Neuronal stem cell (in vitro differentiated cells): ENCODE data around the gene THAP6.
"Not testable (repeated sequence)": the region's sequence is repeated elsewhere in the genome, so short reads cannot be mapped to it uniquely, and the experiment has no call there.

Experiments used
- DNase-seq: peaks from one replicate; pipeline ENCODE4 v3.0.0-alpha.2; 2013; ENCODE audit warnings: low spot score
- H2AFZ ChIP-seq: one replicate; pipeline ENCODE4 v1.6.1; 2013; ENCODE audit warnings: mild to moderate bottlenecking, low read length, inconsistent platforms
- H2AK5ac ChIP-seq: 2 replicates; pipeline ENCODE4 v1.6.1; 2013; ENCODE audit warnings: low read depth, mild to moderate bottlenecking, inconsistent platforms, low read length, moderate library complexity, mixed read lengths
- H2BK120ac ChIP-seq: 2 replicates; pipeline ENCODE4 v1.6.1; 2013; ENCODE audit warnings: low read depth, mild to moderate bottlenecking, inconsistent platforms, low read length, moderate library complexity, mixed read lengths
- H2BK12ac ChIP-seq: one replicate; pipeline ENCODE4 v1.6.1; 2013; ENCODE audit warnings: low read length, inconsistent platforms
- H2BK15ac ChIP-seq: 2 replicates; pipeline ENCODE4 v1.6.1; 2013; ENCODE audit warnings: mild to moderate bottlenecking, low read length, inconsistent platforms, mixed read lengths
- H2BK5ac ChIP-seq: one replicate; pipeline ENCODE4 v1.6.1; 2013; ENCODE audit warnings: inconsistent platforms, mild to moderate bottlenecking, low read length, moderate library complexity
- H3K14ac ChIP-seq: one replicate; pipeline ENCODE4 v1.6.1; 2013; ENCODE audit warnings: low read length, inconsistent platforms
- H3K18ac ChIP-seq: 2 replicates; pipeline ENCODE4 v1.6.1; 2013; ENCODE audit warnings: low read length, inconsistent platforms
- H3K23ac ChIP-seq: 2 replicates; pipeline ENCODE4 v1.6.1; 2013; ENCODE audit warnings: low read depth, mild to moderate bottlenecking, mixed read lengths, low read length, inconsistent platforms; ENCODE audit not compliant: poor library complexity
- H3K27ac ChIP-seq: replicated peaks from 3 replicates; pipeline ENCODE4 v1.5.1; 2013; ENCODE audit warnings: low read length, inconsistent platforms
- H3K27me3 ChIP-seq, 3 experiments: 2 replicates each; pipeline ENCODE4 v1.6.1; 2013; ENCODE audit warnings: low read length in 3 of 3, mild to moderate bottlenecking in 2 of 3, inconsistent platforms in 1 of 3, low read depth in 1 of 3, mixed read lengths in 1 of 3, moderate library complexity in 1 of 3; ENCODE audit not compliant: control insufficient read depth in 3 of 3, insufficient read depth in 3 of 3
- H3K36me3 ChIP-seq, 2 donors: replicated peaks in 1 of 2; 2 replicates each; pipeline ENCODE4 v1.6.1; 2013; ENCODE audit warnings: low read length in 2 of 2; ENCODE audit not compliant: control insufficient read depth in 2 of 2, insufficient read depth in 2 of 2
- H3K4ac ChIP-seq: 2 replicates; pipeline ENCODE4 v1.6.1; 2013; ENCODE audit warnings: inconsistent platforms, mild to moderate bottlenecking, low read length, moderate library complexity
- H3K4me1 ChIP-seq, 2 donors: 1 replicate in 1 of 2; 2 replicates in 1 of 2; pipeline ENCODE4 v1.6.1; 2013; ENCODE audit warnings: low read length in 2 of 2, low read depth in 1 of 2; ENCODE audit not compliant: control insufficient read depth in 2 of 2, insufficient read depth in 1 of 2
- H3K4me2 ChIP-seq: one replicate; pipeline ENCODE4 v1.6.1; 2013; ENCODE audit warnings: mild to moderate bottlenecking, low read length, inconsistent platforms; ENCODE audit not compliant: insufficient read depth, poor library complexity, severe bottlenecking
- H3K4me3 ChIP-seq, 2 donors: 2 replicates each; pipeline ENCODE4 v1.5.1; 2013; ENCODE audit warnings: low read length in 2 of 2, mild to moderate bottlenecking in 2 of 2, inconsistent platforms in 1 of 2, moderate library complexity in 1 of 2
- H3K79me1 ChIP-seq: one replicate; pipeline ENCODE4 v1.6.1; 2013; ENCODE audit warnings: low read depth, mild to moderate bottlenecking, inconsistent platforms, low read length, moderate library complexity
- H3K9ac ChIP-seq: one replicate; pipeline ENCODE4 v1.6.1; 2013; ENCODE audit warnings: mild to moderate bottlenecking, low read depth, low read length, inconsistent platforms; ENCODE audit not compliant: poor library complexity
- H3K9me3 ChIP-seq, 2 donors: replicated peaks in 1 of 2; 2 replicates each; pipeline versions ENCODE3 to v1.6.1; 2013; ENCODE audit warnings: low read length in 2 of 2, mild to moderate bottlenecking in 2 of 2, inconsistent platforms in 1 of 2, low read depth in 1 of 2, mixed read lengths in 1 of 2, moderate library complexity in 1 of 2; ENCODE audit not compliant: control insufficient read depth in 2 of 2, insufficient read depth in 1 of 2
- H4K8ac ChIP-seq: one replicate; pipeline ENCODE4 v1.6.1; 2013; ENCODE audit warnings: low read depth, mild to moderate bottlenecking, inconsistent platforms, low read length, moderate library complexity
- H4K91ac ChIP-seq: one replicate; pipeline ENCODE4 v1.6.1; 2013; ENCODE audit warnings: low read length, low read depth, mild to moderate bottlenecking, inconsistent platforms; ENCODE audit not compliant: poor library complexity
- WGBS, 2 donors: extraction: QIAGEN DNeasy Blood & Tissue Kit; methylation state at CpG; one replicate each; pipeline ENCODE4 v1.1.7; 2013; ENCODE audit warnings: missing lambda C conversion rate in 2 of 2, mixed read lengths in 1 of 2; ENCODE audit not compliant: insufficient read length in 2 of 2, insufficient replicate concordance in 1 of 2; ENCODE audit errors: extremely low coverage in 2 of 2; 5-methylcytosine and 5-hydroxymethylcytosine counted together

The THAP6 gene

GRCh38 chr4:75537308-75537707 is 23.0 kb downstream of the THAP6 start:
- H3K4me2 ChIP-seq, H3K23ac ChIP-seq, H3K14ac ChIP-seq, H2BK12ac ChIP-seq, H3K27ac ChIP-seq, H3K79me1 ChIP-seq, H3K9me3 ChIP-seq, H3K4me3 ChIP-seq, H3K18ac ChIP-seq, H3K9ac ChIP-seq, H3K4me1 ChIP-seq, H2BK5ac ChIP-seq, DNase-seq, H4K91ac ChIP-seq, H2AK5ac ChIP-seq, H2BK15ac ChIP-seq, H2AFZ ChIP-seq, H4K8ac ChIP-seq, H2BK120ac ChIP-seq, H3K4ac ChIP-seq, H3K27me3 ChIP-seq: not testable (repeated sequence)
- no CpG with 5 or more reads among the region's 6 CpGs for WGBS, 2 donors
- H3K36me3 ChIP-seq, result peaks cover 4 to 44% of the 10 kb centered on the region in 2 donors

GRCh38 chr4:75542824-75543223 is 28.6 kb downstream of the THAP6 start:
- Histone ChIP-seq H2AK5ac (no peak overlapping the region), H3K27ac (no peak overlapping the region), H3K9me3 (no peaks in the 10 kb centered on the region), H2BK120ac (no peak overlapping the region), H3K4ac (no peak overlapping the region), H3K9ac (no peak overlapping the region), H3K4me2 (no peak overlapping the region), H3K18ac (no peak overlapping the region), H2BK12ac (no peak overlapping the region), H3K4me3 (no peak overlapping the region), H3K23ac (no peak overlapping the region), H2AFZ (no peak overlapping the region), H3K79me1 (no peaks in the 10 kb centered on the region), H3K14ac (no peak overlapping the region), H3K36me3 (peaks cover 4 to 51% of the 10 kb centered on the region in 2 donors), H3K4me1 (no peaks in the 10 kb centered on the region), H4K91ac (no peak overlapping the region), H2BK15ac (no peak overlapping the region), H2BK5ac (no peak overlapping the region), H3K27me3 (no peaks in the 10 kb centered on the region), H4K8ac (no peak overlapping the region)
- DNase-seq, result no peak

GRCh38 chr4:75544220-75544619 is 29.9 kb downstream of the THAP6 start:
- no CpG with 5 or more reads among the region's 8 CpGs for WGBS, 2 donors
- H2BK120ac ChIP-seq, result not testable (repeated sequence)

GRCh38 chr4:75544870-75545269 is 30.6 kb downstream of the THAP6 start:
- H3K14ac ChIP-seq, result no peak overlapping the region
- WGBS, 2 donors, result no CpG with 5 or more reads among the region's 3 CpGs

More at GRCh38 chr4:75544220-75544619, 29.9 kb downstream of the THAP6 start:
- not testable (repeated sequence) for H3K4me3 ChIP-seq, H4K91ac ChIP-seq, H2BK15ac ChIP-seq, H4K8ac ChIP-seq, H3K9me3 ChIP-seq, H3K23ac ChIP-seq, H3K4ac ChIP-seq, DNase-seq, H3K27ac ChIP-seq, H3K4me2 ChIP-seq, H3K9ac ChIP-seq, H2AFZ ChIP-seq, H3K18ac ChIP-seq, H3K79me1 ChIP-seq, H3K4me1 ChIP-seq, H3K14ac ChIP-seq, H2BK12ac ChIP-seq, H2AK5ac ChIP-seq, H3K27me3 ChIP-seq, H2BK5ac ChIP-seq
- H3K36me3 ChIP-seq, result peaks cover 4 to 45% of the 10 kb centered on the region in 2 donors

More at GRCh38 chr4:75544870-75545269, 30.6 kb downstream of the THAP6 start:
- Histone ChIP-seq H3K4me3 (no peak overlapping the region), H4K8ac (no peak overlapping the region), H2BK5ac (no peak overlapping the region), H2AK5ac (no peak overlapping the region), H3K36me3 (peaks cover 4 to 40% of the 10 kb centered on the region in 2 donors), H3K4me2 (no peak overlapping the region), H2AFZ (no peak overlapping the region), H2BK15ac (no peak overlapping the region), H3K27me3 (no peaks in the 10 kb centered on the region), H2BK12ac (no peak overlapping the region), H4K91ac (no peak overlapping the region), H2BK120ac (no peak overlapping the region), H3K79me1 (no peaks in the 10 kb centered on the region), H3K18ac (no peak overlapping the region), H3K27ac (no peak overlapping the region), H3K4me1 (peaks cover 0 to 3% of the 10 kb centered on the region in 2 donors), H3K9me3 (no peaks in the 10 kb centered on the region), H3K4ac (no peak overlapping the region), H3K23ac (no peak overlapping the region), H3K9ac (no peak overlapping the region)
- DNase-seq, result no peak
